ENCODE measurements around the gene NUDT1.

GRCh38 chr7:2199956-2200583, 42.0 kb upstream of the NUDT1 start:
- TF ChIP-seq CTCF (IDR thresholded peaks at IDR 0.05) = no peak
- TF ChIP-seq POLR2AphosphoS5 (IDR thresholded peaks at IDR 0.05) = no peak
- TF ChIP-seq POLR2A (IDR thresholded peaks at IDR 0.05) = no peak

All from upper lobe of left lung (tissue), 4 donors.